NCI-H345 treated with DMSO at 0.1 percent for 48 hours (cell line): ENCODE results near the gene TYMP.
A peak's percentile ranks its signal among the peaks of the same experiment; 100 is the strongest.

Experiments
- DNase-seq: peaks from one replicate; lab custom pipeline; 2025; ENCODE audit not compliant: unreplicated experiment; lab: John Stamatoyannopoulos, UW

The TYMP gene

DNA sequence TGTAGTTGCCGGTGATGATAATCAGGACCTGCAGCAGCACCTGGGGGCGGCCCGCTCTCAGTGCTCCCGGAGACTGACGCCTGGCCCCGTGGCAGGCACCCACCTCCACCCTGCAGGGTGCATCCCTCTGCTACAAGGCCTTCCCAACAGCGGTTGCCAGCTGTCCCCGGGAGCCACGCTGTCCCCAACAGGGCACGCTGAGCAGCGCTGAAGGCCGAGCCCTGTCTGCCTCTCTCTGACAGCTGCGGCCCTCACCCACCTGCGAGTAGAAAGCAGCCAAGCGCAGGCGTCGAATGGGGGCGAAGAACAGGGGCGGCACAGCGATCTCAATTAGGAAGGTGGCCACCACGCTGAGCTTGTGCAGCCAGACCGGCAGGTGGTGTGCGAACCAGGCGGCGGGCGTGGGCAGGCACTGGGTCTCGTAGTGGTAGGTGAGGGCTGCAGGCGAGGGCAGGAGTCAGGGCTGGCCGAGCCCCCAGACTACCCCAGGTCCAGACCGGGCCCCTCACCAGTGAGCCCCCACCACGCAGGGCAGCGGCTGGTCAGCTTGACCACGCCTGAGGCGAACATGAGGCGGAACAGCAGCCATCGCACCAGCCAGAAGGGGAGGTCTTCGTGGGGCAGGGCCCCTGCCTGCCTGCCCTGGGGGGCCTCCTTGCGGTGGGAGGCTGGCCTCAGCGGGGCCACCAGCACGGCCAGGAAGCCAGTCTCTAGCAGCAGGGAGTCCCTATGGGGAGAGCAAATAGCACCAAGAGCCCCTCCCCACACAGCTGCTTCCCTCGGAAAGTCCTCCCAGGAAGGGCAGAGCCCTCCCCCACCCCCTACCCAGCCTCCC is 23.8 kb downstream of the TYMP start:
- DNase-seq: peak; percentile 63

DNA sequence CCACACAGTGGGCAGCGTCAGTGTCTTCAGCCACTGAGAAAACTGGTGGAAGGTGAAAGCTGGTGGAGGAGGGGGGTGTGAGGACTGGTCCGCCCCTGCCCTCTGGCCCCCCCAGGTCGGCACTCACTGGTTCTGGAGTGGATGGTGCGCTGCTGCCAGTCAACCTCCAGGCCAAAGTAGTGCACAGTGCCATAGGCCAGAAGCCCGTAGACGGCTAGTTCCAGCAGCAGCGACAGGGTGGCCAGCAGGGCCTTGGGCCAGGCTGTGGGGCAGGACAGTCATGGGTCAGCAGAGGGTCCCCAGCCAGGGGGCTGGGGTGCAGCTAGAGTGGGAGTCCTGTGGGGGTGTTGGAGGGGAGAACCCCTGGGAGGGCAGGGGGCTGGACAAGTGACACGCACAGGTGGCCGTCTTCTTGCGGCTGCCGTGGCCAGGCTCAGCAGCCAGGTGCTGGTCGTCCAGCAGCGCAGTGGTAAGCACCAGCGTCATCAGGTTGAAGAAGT is 24.5 kb downstream of the TYMP start:
- DNase-seq: no peak

DNA sequence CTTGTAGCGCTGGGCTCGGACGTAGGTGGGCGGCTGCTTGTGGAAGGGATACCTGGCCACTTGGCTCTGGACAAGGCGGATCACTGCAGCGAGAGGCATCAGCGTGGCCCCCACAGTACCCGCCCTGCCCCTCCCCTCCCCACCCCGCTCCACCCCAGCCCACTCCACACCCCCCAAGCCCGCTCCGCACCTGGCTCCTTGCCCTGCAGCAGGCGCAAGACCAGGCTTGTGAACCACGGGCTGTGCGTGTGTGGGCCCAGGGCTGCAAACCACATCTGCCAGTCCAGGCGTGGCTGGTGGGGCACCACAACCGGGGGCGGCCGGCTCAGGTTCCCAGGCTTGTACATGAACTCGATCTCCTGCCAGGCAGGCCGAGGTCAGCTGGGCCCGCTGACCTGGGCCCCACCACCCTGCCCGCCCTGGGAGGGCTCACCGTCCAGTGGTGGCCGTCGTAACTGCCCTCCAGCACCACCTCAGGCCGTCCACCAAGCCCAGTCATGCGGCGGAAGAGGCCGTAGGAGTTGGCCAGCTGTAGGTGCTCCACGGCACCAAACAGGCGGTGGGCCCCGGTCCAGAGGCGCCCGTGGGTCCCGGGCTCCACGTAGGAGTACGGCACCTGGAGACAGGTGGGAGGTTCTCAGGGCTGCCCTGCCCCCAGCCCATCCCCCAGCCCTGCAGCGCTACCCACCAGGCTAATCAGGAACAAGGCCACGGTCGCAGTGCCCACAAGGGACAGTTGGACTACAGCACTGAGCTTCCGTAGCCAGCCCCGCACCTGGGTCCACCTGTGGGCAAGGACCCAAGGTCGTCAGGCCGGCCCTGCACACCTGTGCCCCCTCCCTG is 25.2 kb downstream of the TYMP start:
- DNase-seq: no peak

DNA sequence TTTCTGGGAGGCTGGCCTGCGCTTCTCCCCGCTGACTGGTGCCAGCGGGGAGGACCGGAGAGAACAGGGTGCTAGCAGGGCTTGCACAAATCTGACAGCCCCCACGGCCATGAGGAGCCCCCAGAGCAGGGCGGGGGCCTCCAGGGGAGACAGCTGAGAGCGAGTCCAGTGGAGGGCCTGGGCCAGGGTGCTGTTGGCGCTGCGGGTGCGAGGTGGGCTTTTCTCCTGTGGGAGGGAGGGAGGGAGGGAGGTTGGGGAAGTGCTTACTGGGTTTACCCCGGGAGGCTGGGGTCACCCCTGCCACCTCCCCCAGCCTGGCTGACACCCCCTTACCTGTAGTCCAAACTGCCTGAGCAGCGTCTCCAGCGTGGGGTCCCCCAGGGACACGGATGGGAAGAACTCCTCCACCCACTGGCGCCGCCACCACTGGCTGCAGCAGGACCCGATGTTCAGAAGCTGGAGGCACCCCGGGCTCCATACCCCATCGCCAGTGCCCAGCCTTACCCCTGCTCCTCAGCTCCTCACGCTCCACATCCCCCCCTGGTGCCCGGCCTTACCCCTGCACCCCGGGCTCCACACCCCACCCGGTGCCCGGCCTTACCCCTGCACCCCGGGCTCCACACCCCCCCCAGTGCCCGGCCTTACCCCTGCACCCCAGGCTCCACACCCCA is 26.2 kb downstream of the TYMP start:
- no peak for DNase-seq

DNA sequence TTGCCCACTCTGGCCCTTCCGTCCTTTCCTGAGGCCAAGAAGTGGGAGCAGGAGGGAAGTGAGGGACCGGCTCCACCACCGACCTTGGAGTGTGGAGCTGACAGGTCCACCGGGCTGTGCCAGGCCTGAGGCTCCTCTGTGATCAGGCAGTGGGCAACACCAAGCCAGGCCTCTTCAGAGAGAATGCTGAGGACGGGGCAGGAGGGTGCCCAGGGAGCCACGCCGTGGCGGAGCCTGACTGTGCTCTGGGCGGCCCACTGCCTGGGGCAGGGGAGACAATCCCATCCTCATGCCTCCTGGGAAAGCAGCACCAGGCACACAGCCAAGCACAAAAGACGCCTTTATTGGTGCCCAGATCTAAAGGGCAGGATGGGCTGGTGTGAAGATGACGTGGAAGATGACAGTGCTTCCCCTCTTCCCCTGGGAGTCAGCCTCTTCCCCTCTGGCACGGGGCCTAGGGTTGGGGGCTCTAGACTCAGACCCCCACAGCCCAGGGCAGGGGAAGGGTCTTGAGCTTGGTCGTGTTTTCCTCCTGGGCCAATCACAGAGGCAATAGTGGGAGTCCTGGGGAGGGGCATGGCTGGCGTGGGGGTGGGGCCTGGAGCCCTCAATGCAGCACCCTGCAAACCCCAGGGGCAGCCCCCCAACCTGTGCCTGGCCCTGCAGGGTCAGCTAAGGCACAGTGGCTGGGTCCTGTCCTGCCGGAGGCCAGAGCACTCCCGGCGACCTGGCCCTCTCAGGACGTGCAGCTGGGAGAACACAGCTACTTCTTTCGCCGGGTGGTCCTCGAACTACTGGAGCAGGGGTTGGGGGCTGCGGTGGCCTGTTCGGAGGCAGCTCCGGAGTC is 27.0 kb downstream of the TYMP start:
- no peak for DNase-seq

GRCh38 chr22:50502096-50502495 is 27.7 kb downstream of the TYMP start:
- DNase-seq: no peak

- no peak for DNase-seq
Observed at GRCh38 chr22:50500452-50500851, 29.4 kb downstream of the TYMP start.

DNA sequence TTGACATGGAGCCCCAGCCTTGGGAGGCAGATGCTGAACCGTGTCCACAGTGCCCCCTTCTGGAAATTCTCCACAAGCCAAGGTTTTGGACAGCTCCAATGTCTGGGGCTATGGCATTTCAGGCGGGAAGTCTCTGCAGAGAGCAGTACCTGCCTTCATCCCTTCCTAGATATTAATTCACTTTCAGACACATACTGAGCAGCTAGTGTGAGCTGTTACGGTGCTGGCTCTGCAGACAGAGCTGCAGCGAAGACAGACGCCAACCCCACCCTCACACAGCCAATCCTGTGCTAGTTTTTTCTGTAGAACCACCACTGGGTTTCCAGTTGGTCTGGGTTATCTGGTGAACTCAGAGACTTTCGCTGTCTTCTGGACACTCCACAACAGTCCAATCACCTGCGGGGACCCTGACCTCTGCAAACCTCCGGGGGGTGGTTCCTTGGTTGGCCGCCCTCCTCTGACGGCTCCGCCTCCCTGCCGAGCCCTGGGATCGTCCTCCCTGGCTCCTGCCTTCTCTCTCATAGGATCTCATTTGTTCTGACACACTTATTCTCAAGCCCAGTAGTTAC is 31.4 kb downstream of the TYMP start:
- DNase-seq: peak; percentile 45

DNA sequence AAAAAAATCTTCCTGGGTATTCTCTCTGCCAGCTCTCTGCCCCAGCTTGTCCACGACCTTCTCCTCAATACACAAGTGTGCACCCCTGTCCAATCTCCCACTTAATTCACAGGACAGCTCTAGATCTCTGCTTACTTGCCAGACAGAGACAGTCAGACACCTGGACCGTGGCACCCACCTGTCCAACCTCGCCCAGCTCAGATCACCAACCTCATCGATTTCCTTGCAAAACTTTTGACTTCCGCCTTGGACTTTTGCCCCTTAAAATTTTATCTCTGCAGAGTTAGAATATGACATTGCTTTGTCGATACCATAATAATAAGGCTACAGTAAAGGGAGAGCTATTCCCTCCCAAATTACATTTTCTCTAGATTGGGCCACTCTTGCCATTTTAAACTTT is 32.7 kb downstream of the TYMP start:
- DNase-seq: no peak

DNA sequence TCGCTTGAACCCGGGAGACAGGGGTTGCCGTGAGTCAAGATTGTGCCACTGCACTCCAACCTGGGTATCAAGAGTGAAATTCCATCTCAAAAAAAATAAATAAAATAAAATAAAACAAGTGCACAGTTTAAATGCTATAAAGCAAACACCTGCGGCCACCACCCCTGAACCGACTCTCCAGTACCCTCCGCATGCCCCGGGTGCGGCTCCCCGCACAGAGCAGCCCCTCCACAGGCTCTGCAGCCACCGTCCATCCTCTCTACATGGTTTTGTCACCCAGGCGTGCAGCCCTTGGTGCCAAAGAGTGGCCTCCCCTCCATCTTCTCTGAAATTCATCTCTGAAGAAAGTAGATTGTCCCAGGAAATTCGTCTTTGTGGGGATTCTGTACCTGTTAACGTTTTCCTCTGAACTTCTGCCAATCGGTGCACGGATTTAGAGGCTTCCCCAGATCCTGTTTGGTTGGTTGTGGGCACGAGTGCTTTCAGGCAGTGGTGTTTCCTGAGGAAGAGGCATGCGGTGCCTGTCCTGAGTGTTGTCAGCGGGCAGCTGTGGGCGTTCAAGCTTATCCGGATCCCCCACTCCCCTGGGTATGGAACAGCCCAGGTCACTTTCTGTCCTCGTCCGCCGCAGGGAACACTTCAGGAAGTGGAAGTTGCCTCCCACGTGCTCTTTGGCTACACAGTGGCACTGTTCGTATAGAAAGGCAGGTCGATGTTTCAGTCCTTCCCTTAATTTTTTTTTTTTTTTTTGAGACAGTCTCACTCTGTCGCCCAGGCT is 39.1 kb downstream of the TYMP start:
- DNase-seq: no peak

- no peak for DNase-seq
Observed at GRCh38 chr22:50489363-50490243, 40.2 kb downstream of the TYMP start.

DNA sequence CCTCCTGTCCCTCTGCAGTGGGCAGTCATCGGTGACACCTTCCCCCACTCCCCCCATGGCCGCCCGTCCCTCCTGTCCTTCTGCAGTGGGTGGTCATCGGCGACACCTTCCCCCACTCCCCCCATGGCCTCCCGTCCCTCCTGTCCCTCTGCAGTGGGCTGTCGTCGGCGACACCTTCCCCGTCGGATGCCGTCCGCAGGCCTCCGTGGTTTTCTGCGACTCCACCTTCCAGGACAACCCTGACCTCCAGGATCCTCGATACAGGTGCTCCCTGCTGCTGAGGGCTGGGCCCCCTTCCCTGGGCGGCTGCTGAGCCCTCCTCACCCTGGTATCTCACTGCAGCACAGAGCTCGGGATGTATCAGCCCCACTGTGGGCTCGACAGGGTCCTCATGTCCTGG is 40.9 kb downstream of the TYMP start:
- DNase-seq: no peak

GRCh38 chr22:50488006-50488677 is 41.7 kb downstream of the TYMP start:
- DNase-seq: no peak

DNA sequence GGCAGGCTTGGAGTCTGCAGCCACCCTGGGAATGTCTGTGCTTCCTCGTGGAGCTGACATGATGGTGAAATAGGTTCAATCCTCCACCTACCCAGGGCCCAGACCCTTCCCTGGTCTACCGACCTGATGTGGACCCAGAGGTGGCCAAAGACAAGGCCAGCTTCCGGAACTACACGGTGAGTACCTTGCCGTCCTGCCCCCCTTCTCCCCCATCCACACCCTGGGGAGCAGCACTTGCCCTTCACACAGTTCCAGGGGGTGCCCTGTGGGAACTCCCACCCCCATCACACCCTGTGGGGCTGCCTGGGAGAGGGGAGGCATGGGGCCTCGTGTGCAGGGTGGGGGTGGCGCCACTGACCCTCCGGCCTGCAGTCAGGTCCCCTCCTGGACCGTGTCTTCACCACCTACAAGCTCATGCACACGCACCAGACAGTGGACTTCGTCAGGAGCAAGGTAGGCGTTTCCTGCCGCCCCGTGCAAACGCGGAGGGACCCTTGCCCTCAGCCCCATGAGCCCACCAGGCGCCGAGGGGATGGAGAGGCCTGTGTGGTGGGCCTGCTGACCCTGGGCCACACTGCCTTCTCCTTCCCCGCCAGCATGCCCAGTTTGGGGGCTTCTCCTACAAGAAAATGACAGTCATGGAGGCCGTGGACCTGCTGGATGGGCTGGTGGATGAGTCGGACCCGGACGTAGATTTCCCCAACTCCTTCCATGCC is 42.4 kb downstream of the TYMP start:
- no peak for DNase-seq

DNA sequence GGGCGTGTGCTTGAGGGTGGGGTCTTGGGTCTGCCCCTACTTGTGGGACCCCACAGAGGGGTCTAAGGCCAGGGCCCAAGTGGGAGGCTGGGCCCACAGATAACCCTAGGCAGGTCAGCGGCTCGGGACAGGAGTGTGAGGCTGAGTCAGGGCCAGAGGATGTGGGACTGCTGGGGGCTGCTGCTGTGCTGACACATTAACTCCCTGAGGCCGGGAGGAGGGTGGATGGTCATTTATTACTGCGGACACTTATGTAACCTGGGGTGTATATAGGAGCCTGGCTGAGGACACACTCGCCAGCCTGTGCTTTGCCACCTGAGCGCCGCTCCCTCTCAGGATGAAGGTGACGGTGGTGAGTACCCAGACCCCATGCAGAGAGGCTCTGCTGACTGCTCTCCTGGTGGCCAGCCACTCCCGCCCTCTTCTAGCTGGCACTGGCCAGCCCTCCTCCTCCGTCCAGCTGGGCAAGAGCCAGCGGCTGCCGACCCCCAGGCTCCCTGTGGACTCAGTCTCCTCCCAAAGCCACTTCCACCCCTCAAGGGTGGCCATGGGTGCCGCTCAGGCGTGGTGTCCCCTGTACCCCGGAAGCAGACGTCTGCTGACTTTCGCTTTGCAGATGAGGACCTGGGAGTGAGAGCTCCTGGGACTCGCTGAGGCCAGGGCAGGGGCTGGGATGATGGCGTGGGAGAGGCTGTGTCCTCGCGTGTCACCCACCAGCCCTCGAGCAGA is 43.1 kb downstream of the TYMP start, which contains the start of gene MIOX:
Gene MIOX, plus strand, starts transcription at position 299 of the 729 bp plus-strand sequence. Its CDS starts 39 bp downstream, at position 338.
- DNase-seq: no peak
